ENCODE data around the gene CFAP46. TPM values are rescaled to one million over a fixed set of nuclear protein-coding genes. Genes with fewer than 3 reads are reported as not detected.

Gene CFAP46
- under 0.01 and 0.22 TPM in 2 replicates for total RNA-seq

DNA sequence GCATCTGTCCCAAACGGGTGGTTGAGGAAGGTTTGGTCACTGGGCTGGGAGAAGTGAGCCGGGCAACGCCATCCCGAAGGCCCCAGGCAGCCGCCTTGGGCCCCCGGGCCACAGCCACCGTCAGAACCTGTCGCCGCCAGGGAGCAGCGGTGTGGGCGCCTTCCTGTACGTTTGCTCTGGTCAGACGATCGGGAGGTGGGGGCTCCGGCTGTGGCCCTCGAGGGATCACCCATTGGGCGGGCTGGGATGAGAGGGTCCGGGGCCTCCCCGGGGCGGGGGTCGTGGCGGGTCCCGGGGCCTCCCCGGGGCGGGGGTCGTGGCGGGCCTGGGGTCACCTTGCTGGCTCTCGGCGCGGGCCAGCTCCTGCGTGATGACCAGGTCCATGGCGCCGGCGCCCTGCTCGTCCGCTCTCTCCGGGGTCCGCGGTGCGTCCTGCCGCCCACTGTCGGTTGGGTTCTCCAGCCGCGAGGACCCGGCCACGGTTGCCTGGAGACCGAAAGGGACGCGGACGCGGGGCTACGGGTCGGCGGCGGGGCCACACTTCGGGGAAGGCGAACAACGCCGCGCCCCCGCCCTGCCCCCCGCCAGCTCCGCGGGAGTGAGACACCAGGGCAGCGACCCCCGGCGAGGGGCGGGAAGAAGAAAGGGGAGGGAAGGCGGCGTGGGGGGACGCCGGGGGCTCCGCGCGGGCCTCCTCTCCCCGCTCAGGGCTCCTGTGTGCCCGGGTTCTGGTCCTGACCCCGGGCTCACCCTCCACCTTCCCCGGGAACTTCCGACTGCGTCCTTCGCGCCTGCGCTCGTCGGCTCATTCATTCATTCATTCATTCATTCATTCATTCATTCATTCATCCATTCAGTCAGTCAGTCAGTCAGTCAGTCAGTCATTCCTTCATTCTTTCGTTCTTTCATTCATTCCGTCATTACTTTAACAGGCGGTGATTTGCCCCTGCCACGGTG, at the start of gene CFAP46:
TSS of gene CFAP46 (minus strand) at position 470 of the 957 bp plus-strand sequence. CDS start at position 384, 86 bp downstream.

DNA sequence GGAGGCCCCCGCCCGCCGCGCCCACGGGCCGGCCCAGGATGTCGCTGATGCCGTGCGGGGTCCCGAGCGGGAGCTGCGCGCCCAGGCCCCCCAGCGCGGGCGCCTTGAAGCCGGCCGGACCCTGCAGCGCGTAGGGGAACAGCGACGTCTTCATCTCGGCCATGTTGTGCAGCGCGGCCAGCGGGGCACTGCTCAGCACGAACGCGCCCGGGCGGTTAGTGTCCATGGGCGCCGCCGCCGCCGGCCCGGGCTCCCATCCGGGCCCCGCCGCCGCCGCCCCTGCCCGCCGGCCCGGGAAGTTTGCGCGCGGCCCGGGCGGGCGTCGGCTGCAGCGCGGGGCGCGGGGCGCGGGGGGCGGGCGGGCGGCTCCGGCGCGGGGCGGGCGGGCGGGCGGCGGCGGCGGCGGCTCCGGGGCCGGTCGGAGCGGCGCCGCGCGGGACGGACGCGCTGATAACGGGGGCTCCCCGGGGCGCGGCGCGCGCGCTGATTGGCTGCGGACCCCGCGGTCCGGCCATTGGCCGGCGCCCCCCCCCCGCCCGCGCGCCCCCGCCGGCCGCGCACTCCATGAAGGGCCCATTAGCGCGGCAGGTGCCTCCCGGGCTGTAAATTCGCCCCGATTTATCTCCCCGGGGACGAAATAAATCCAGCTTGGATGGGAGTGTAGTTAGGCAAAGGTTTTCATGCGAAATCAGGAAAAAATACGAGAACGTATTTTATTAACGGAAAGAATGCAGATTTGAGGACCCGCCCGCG, 156.5 kb downstream of the CFAP46 start, which contains the start of gene NKX6-2:
TSS of gene NKX6-2 (minus strand) at position 425 of the 753 bp plus-strand sequence. CDS start at position 226, 199 bp downstream.

Other genes with a start within 250 kb of the CFAP46 start
- not detected in 2 replicates for gene NKX6-2, start 156.4 kb downstream of the CFAP46 start, total RNA-seq
- not detected in 2 replicates for gene ADGRA1, start 145.4 kb upstream of the CFAP46 start, total RNA-seq
- 1.6 TPM in 1 of 2 replicates, not detected in the other for gene KNDC1, start 217.6 kb upstream of the CFAP46 start, total RNA-seq

Measured in placental epithelial cell (primary cell).